ENCODE data around the gene EZH2. TPM values are rescaled to one million over a fixed set of nuclear protein-coding genes. Genes with fewer than 3 reads are reported as not detected.

The EZH2 gene
- total RNA-seq, 2 donors from 2014 or later = 73.2 to 77.5 TPM

DNA sequence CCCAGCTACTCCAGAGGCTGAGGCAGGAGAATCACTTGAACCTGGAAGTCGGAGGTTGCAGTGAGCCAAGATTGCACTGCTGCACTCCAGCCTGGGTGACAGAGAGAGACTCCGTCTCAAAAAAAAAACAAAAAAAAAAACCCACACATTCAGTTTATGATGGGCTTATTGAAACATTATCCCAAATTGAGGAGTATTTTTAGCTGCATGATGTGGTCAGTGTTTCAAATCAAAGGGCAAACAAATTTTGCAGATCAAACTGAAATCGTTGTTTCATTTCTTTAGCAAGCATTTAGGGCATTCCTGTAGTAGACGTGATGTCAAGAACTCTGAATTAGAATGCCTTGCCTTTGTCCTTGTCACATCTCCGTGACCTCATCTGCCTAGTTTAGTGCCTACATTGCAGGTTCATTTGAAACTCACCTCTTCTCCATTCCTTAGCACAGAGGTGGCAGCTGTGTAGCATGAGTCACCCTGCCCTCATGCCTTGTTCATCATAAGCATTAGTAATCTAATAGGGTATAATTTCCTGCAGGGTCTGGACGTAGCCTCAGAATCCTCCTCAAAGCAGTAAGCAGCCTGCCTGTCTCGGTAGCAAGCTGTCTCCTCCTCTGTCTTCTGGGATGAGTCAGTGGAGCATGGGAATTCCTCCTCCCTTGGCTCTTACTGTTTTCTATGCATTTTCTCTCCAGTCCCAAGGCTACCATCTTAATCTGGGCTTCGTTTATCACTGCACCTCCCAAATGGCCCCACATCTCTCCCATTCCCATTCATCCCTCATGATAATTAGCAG lies 111.6 kb downstream of the EZH2 start:
- Mint-ChIP-seq H3K9me3 (no peaks in the 10 kb centered on the region), H3K27ac (peak overlapping the region; percentile 73), H3K4me1 (peaks cover 23% of the 10 kb centered on the region), H3K36me3 (ENCODE audit: low read depth) (peaks cover 94% of the 10 kb centered on the region), H3K4me3 (peak overlapping the region; percentile 61), H3K27me3 (no peaks in the 10 kb centered on the region)
- peak; percentile 93 for ATAC-seq (replicated peaks)

DNA sequence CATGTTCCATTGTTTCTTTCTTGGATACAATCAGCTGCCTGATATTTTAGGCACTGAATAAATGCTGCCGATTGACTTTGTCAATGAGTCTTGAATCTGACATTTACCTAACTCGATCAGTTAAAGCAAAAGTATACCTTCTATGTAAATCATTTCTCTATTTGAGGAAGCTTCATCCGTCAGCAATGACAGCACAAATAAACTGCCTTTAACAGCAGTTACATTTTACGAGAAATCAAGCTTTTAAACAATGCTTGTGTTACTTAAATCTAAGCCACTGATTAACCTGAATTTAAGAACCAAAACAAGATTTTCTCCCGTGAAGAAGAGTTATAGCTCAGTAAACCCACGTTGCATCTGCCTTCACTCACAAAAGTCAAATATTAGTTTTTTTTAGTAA lies 114.1 kb downstream of the EZH2 start:
- Mint-ChIP-seq H3K4me3 (no peak overlapping the region), H3K4me1 (peaks cover 15% of the 10 kb centered on the region), H3K27ac (no peak overlapping the region), H3K27me3 (no peaks in the 10 kb centered on the region), H3K36me3 (ENCODE audit: low read depth) (peaks cover 94% of the 10 kb centered on the region), H3K9me3 (no peaks in the 10 kb centered on the region)
- ATAC-seq (replicated peaks) = no peak

DNA sequence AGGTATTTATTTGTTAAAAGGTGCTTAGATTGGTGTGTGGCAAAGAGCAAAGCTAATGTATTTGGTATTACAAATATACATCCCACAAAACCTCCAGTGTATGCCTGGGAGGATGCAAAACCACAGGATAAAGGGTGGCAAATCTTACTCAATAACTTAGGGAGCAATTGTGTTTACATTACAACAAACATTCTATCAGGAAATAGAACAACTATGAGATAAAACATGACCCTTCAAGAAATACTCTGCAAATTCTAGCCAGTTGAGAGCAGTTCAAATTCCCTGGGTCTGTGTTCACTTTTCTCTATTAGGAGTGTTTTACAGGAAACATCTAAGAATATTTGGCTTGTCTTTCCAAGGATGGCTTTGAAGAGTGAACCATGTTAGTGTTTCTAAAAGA lies 120.5 kb downstream of the EZH2 start:
- no peaks in the 10 kb centered on the region for H3K27me3 Mint-ChIP-seq
- no peak for ATAC-seq (replicated peaks)
- no peaks in the 10 kb centered on the region for H3K4me1 Mint-ChIP-seq
- H3K9me3 Mint-ChIP-seq = no peaks in the 10 kb centered on the region
- peaks cover 91% of the 10 kb centered on the region for H3K36me3 Mint-ChIP-seq (ENCODE audit: low read depth)
- H3K4me3 Mint-ChIP-seq = no peak overlapping the region
- H3K27ac Mint-ChIP-seq = peak overlapping the region; percentile 26

DNA sequence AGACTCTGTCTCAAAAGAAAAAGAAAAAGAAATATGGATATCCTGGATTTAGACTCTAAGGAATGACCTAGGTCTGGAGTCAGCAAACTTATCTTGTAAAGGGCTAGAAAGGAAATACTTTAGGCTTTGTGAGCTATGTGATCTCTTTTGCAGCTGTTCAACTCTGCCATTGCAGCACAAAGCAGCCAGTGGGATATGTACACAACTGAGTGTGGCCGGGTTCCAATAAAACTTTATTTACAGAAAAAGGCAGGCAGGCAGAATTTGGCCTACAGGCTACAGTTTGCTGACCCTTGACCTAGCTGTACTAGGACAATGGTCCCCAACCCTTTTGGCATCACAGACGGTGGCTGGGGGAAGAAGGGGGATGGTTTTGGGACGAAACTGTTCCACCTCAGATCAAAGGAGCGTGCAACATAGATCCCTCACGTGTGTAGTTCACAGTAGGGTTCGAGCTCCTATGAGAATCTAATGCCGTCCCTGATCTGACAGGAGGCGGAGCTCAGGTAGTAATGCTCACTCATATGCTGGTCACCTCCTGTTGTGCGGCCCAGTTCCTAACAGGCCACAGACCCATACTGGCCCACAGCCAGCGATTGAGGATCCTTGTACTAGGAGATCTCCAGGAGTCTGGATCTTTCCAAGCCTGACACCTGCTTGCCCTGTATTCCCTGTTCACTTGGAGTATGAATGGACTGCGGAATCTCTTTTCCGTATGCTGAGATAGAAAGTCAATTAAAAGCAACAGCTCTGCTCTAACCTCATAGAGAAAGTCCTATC lies 122.4 kb downstream of the EZH2 start:
- no peak for ATAC-seq (replicated peaks)
- no peaks in the 10 kb centered on the region for H3K4me1 Mint-ChIP-seq
- H3K27ac Mint-ChIP-seq = no peak overlapping the region
- no peak overlapping the region for H3K4me3 Mint-ChIP-seq
- H3K36me3 Mint-ChIP-seq (ENCODE audit: low read depth) = peaks cover 91% of the 10 kb centered on the region
- no peaks in the 10 kb centered on the region for H3K27me3 Mint-ChIP-seq
- H3K9me3 Mint-ChIP-seq = no peaks in the 10 kb centered on the region

Other genes with a start within 250 kb of the EZH2 start
- 10 to 100 TPM; 61.4 to 61.7 TPM for gene CUL1, start 185.4 kb downstream of the EZH2 start, total RNA-seq
- 10 to 100 TPM; 54.2 to 95.7 TPM for gene PDIA4, start 144.2 kb upstream of the EZH2 start, total RNA-seq
- gene ZNF786, start 206.4 kb upstream of the EZH2 start, total RNA-seq = 1 to 10 TPM; 4.9 to 5.7 TPM
- under 1 TPM; 0.39 to 0.77 TPM for gene ZNF425, start 242.0 kb upstream of the EZH2 start, total RNA-seq

Data from activated T-helper 17 cell treated with anti-CD3 and anti-CD28 coated beads, Interleukin-2, amount 50 U/mL, for 72 hours (primary cell).